Mesendoderm (in vitro differentiated cells): ENCODE results near the gene GNAZ.

Experiments
- DNase-seq: peaks from one replicate; pipeline ENCODE4 v3.0.0; 2013
- H2AK5ac ChIP-seq: 2 replicates; pipeline ENCODE4 v1.6.1; 2013; ENCODE audit warnings: low read length, inconsistent platforms
- H2BK120ac ChIP-seq: 2 replicates; pipeline ENCODE4 v1.6.1; 2013; ENCODE audit warnings: low read depth, mild to moderate bottlenecking, low read length, moderate library complexity, mixed read lengths
- H2BK15ac ChIP-seq: replicated peaks from 2 replicates; pipeline ENCODE4 v1.6.1; 2013; ENCODE audit warnings: low read depth, mild to moderate bottlenecking, moderate library complexity
- H2BK5ac ChIP-seq: 2 replicates; pipeline ENCODE4 v1.6.1; 2013; ENCODE audit warnings: low read length, inconsistent platforms
- H3K18ac ChIP-seq: 2 replicates; pipeline ENCODE4 v1.6.1; 2013; ENCODE audit warnings: mild to moderate bottlenecking, low read length, mixed read lengths
- H3K23ac ChIP-seq: one replicate; pipeline ENCODE4 v1.6.1; 2013; ENCODE audit warnings: low read length
- H3K27ac ChIP-seq: 2 replicates; pipeline ENCODE4 v1.5.1; 2013; ENCODE audit warnings: low read depth, mild to moderate bottlenecking, inconsistent platforms, low read length, moderate library complexity
- H3K27me3 ChIP-seq: 2 replicates; pipeline ENCODE4 v1.6.1; 2013; ENCODE audit warnings: low read length, control low read depth, mild to moderate bottlenecking, inconsistent platforms; ENCODE audit not compliant: insufficient read depth, poor library complexity
- H3K36me3 ChIP-seq: 2 replicates; pipeline ENCODE4 v1.6.1; 2013; ENCODE audit warnings: low read length, inconsistent platforms; ENCODE audit not compliant: control insufficient read depth, insufficient read depth
- H3K4ac ChIP-seq: one replicate; pipeline ENCODE4 v1.6.1; 2013; ENCODE audit warnings: low read depth, mild to moderate bottlenecking, low read length, moderate library complexity
- H3K4me1 ChIP-seq: 2 replicates; pipeline ENCODE4 v1.6.1; 2013; ENCODE audit warnings: low read depth, low read length, inconsistent platforms; ENCODE audit not compliant: control insufficient read depth
- H3K4me2 ChIP-seq: 2 replicates; pipeline ENCODE4 v1.6.1; 2013; ENCODE audit warnings: low read length
- H3K4me3 ChIP-seq: 2 replicates; pipeline ENCODE4 v1.5.1; 2013; ENCODE audit warnings: mild to moderate bottlenecking, low read length
- H3K56ac ChIP-seq: one replicate; pipeline ENCODE4 v1.6.1; 2013; ENCODE audit warnings: low read length
- H3K79me1 ChIP-seq: 2 replicates; pipeline ENCODE4 v1.6.1; 2013; ENCODE audit warnings: low read length, inconsistent platforms
- H3K79me2 ChIP-seq: 2 replicates; pipeline ENCODE4 v1.6.1; 2013; ENCODE audit warnings: mild to moderate bottlenecking, low read length; ENCODE audit not compliant: control insufficient read depth, insufficient read depth
- H3K9ac ChIP-seq: 2 replicates; pipeline ENCODE4 v1.6.1; 2013; ENCODE audit warnings: low read length, inconsistent platforms
- H4K5ac ChIP-seq: one replicate; pipeline ENCODE4 v1.6.1; 2013; ENCODE audit warnings: low read length
- H4K8ac ChIP-seq: one replicate; pipeline ENCODE4 v1.6.1; 2013; ENCODE audit warnings: low read depth, mild to moderate bottlenecking, control low read depth, low read length, moderate library complexity
- WGBS: extraction: QIAGEN DNeasy Blood & Tissue Kit; methylation state at CpG from one replicate; pipeline ENCODE4 v1.1.7; 2013; ENCODE audit warnings: low lambda C conversion rate, missing lambda C conversion rate; ENCODE audit not compliant: insufficient coverage; ENCODE audit errors: extremely low coverage; 5-methylcytosine and 5-hydroxymethylcytosine counted together

Gene GNAZ

DNA sequence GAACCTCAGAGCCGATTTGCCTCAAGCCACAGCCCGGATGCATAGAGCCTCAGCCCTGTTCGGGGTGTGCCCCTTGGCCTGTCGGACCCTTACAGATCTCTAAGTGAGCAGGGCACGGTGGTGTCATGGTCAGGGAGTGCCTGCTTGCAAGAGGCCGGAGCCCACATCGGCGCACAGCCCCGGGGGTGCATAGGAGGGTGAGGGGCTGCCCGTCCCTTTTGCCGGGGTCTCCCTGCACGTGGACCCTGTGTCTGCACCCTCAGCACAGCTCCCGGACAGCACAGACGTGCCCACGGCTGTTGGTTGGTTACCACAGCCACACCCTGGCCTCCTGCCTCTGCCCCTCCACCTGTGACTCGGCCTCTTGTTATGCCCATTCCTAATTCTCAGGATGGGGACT, 81.5 kb downstream of the GNAZ start:
- no peak for DNase-seq
- Histone ChIP-seq H3K56ac (no peak overlapping the region), H3K9ac (no peak overlapping the region), H2BK120ac (no peak overlapping the region), H2BK5ac (no peak overlapping the region), H3K79me2 (no peaks in the 10 kb centered on the region), H3K4me2 (no peak overlapping the region), H3K18ac (no peak overlapping the region), H2AK5ac (no peak overlapping the region), H3K27me3 (no peaks in the 10 kb centered on the region), H2BK15ac (no peak overlapping the region), H4K5ac (no peak overlapping the region), H3K27ac (no peak overlapping the region), H3K23ac (no peak overlapping the region), H3K79me1 (no peaks in the 10 kb centered on the region), H3K36me3 (no peaks in the 10 kb centered on the region), H3K4me3 (no peak overlapping the region), H3K4me1 (no peaks in the 10 kb centered on the region), H3K4ac (no peak overlapping the region), H4K8ac (no peak overlapping the region)
- no CpG with 5 or more reads among the region's 16 CpGs for WGBS

- no peak for DNase-seq
- Histone ChIP-seq H3K9ac (no peak overlapping the region), H3K27ac (no peak overlapping the region), H2AK5ac (no peak overlapping the region), H2BK5ac (no peak overlapping the region), H4K8ac (no peak overlapping the region), H3K79me2 (no peaks in the 10 kb centered on the region), H2BK120ac (no peak overlapping the region), H3K36me3 (no peaks in the 10 kb centered on the region), H3K4me1 (no peaks in the 10 kb centered on the region), H3K18ac (no peak overlapping the region), H3K4ac (no peak overlapping the region), H4K5ac (no peak overlapping the region), H3K4me3 (no peak overlapping the region), H3K56ac (no peak overlapping the region), H3K23ac (no peak overlapping the region), H2BK15ac (no peak overlapping the region), H3K79me1 (no peaks in the 10 kb centered on the region), H3K4me2 (no peak overlapping the region), H3K27me3 (no peaks in the 10 kb centered on the region)
- WGBS: no CpG with 5 or more reads among the region's 19 CpGs
Measured at GRCh38 chr22:23152238-23153114, 82.2 kb downstream of the GNAZ start.

DNA sequence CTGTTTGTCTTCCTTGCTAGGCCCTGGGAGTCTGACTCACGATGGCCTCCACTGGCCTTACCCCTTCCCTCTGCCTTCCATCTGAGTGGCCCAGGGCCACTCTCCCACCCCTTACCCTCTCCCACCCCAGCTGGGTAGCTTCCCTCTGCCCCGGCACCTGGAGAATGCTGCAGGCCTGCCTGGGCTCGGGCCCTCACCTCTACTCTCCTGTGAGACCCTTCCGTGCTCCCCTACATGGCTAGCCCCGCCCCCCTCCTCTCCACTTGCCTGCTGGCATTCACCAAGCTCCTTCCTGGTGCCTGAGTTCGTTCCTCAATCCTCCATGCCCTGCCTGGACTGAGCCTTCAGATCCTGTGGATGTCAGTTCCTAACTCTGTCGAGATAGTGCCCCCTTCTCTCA, 83.7 kb downstream of the GNAZ start:
- H3K4me2 ChIP-seq: no peak overlapping the region
- no peaks in the 10 kb centered on the region for H3K79me2 ChIP-seq
- H3K36me3 ChIP-seq: no peaks in the 10 kb centered on the region
- H2BK15ac ChIP-seq: no peak overlapping the region
- H3K23ac ChIP-seq: no peak overlapping the region
- H3K9ac ChIP-seq: no peak overlapping the region
- DNase-seq: no peak
- H4K8ac ChIP-seq: no peak overlapping the region
- no peak overlapping the region for H3K4me3 ChIP-seq
- no peak overlapping the region for H2AK5ac ChIP-seq
- H3K27me3 ChIP-seq: no peaks in the 10 kb centered on the region
- H3K18ac ChIP-seq: no peak overlapping the region
- WGBS: no CpG with 5 or more reads among the region's 7 CpGs
- no peak overlapping the region for H3K56ac ChIP-seq
- H4K5ac ChIP-seq: no peak overlapping the region
- no peak overlapping the region for H2BK120ac ChIP-seq
- H3K4ac ChIP-seq: no peak overlapping the region
- no peak overlapping the region for H3K27ac ChIP-seq
- no peaks in the 10 kb centered on the region for H3K79me1 ChIP-seq
- H3K4me1 ChIP-seq: peaks cover 3% of the 10 kb centered on the region
- H2BK5ac ChIP-seq: no peak overlapping the region

DNA sequence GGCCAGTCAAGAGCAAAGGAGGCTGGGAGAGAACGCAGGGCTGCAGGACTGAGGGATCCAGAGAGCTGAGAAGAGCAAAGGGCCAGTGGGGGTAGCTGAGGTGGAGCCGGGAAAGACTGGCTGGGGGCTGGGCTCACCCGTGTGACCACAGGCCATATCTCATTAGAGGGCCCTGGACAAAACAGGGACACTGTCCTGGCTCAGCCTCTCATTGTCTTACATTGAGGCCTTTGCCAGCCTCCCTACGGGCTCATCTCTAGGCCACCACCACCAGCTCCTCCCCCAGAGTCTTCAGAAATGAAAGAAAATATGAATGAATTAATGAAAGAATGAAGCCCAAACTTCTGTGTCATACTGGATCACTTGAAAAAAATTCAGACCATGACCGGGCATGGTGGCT, 84.1 kb downstream of the GNAZ start:
- H2BK15ac ChIP-seq: no peak overlapping the region
- H2BK5ac ChIP-seq: no peak overlapping the region
- no peak overlapping the region for H2BK120ac ChIP-seq
- DNase-seq: no peak
- no peaks in the 10 kb centered on the region for H3K27me3 ChIP-seq
- no peaks in the 10 kb centered on the region for H3K79me2 ChIP-seq
- no peak overlapping the region for H4K5ac ChIP-seq
- H3K4me3 ChIP-seq: no peak overlapping the region
- no peaks in the 10 kb centered on the region for H3K36me3 ChIP-seq
- H3K18ac ChIP-seq: no peak overlapping the region
- no peak overlapping the region for H3K9ac ChIP-seq
- no CpG with 5 or more reads among the region's 5 CpGs for WGBS
- H3K27ac ChIP-seq: no peak overlapping the region
- H3K4me1 ChIP-seq: peaks cover 3% of the 10 kb centered on the region
- no peak overlapping the region for H4K8ac ChIP-seq
- no peak overlapping the region for H3K4me2 ChIP-seq
- H3K79me1 ChIP-seq: no peaks in the 10 kb centered on the region
- no peak overlapping the region for H3K4ac ChIP-seq
- no peak overlapping the region for H3K56ac ChIP-seq
- H2AK5ac ChIP-seq: no peak overlapping the region
- H3K23ac ChIP-seq: no peak overlapping the region

DNA sequence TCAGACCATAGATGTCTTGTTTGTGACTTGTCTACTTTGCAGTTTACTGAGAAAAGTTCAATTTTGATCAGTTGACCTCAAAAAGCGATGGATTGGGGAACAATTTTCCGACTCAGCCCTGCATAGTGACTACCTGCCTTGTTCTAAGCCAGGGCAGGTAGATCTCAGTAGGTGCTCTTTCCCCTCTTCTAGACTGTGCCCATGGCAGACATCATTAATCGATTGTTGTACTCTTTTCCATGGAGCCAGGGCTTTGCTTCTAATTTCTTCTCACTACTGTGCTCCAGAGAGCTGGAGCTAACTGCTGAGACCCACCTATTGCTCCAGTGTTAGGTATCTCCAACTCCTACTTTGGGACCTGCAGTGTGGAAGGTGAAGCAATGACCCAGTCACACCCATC, 84.8 kb downstream of the GNAZ start:
- no peak overlapping the region for H3K4ac ChIP-seq
- H3K79me1 ChIP-seq: no peaks in the 10 kb centered on the region
- H3K18ac ChIP-seq: no peak overlapping the region
- H2AK5ac ChIP-seq: no peak overlapping the region
- no peak overlapping the region for H2BK120ac ChIP-seq
- no peak overlapping the region for H3K23ac ChIP-seq
- H3K4me3 ChIP-seq: no peak overlapping the region
- H3K9ac ChIP-seq: no peak overlapping the region
- H3K4me1 ChIP-seq: peaks cover 3% of the 10 kb centered on the region
- H2BK5ac ChIP-seq: no peak overlapping the region
- DNase-seq: no peak
- no peaks in the 10 kb centered on the region for H3K79me2 ChIP-seq
- no CpG with 5 or more reads among the region's 3 CpGs for WGBS
- H3K4me2 ChIP-seq: no peak overlapping the region
- H3K27me3 ChIP-seq: no peaks in the 10 kb centered on the region
- H3K27ac ChIP-seq: no peak overlapping the region
- no peak overlapping the region for H4K8ac ChIP-seq
- H4K5ac ChIP-seq: no peak overlapping the region
- no peaks in the 10 kb centered on the region for H3K36me3 ChIP-seq
- no peak overlapping the region for H3K56ac ChIP-seq
- H2BK15ac ChIP-seq: no peak overlapping the region

DNA sequence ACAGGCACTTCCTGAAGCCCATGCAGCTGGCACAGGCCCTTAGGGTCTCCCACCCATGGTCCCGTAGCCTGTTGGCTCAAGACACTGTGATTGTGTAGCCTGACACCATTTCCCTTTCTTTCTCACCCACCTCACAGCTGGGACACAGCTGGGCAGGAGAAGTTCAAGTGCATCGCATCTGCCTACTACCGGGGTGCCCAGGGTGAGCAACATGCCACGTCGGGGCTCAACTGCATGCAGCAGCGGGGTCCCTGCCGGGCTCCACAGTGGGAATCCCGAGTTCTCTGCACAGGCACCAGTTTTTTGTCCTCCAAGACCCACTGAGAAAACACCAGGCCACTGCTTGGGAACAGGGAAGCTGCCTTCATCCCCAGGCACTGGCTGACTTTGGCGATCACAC, 85.5 kb downstream of the GNAZ start:
- Histone ChIP-seq H2BK15ac (no peak overlapping the region), H3K79me1 (no peaks in the 10 kb centered on the region), H3K27me3 (no peaks in the 10 kb centered on the region), H2AK5ac (no peak overlapping the region), H3K79me2 (no peaks in the 10 kb centered on the region), H3K18ac (no peak overlapping the region), H3K23ac (no peak overlapping the region), H3K9ac (no peak overlapping the region), H3K4me2 (no peak overlapping the region), H3K4me3 (no peak overlapping the region), H3K27ac (no peak overlapping the region), H2BK120ac (no peak overlapping the region), H4K5ac (no peak overlapping the region), H3K4me1 (peaks cover 3% of the 10 kb centered on the region), H4K8ac (no peak overlapping the region), H3K4ac (no peak overlapping the region), H2BK5ac (no peak overlapping the region), H3K36me3 (no peaks in the 10 kb centered on the region), H3K56ac (no peak overlapping the region)
- WGBS: no CpG with 5 or more reads among the region's 9 CpGs
- no peak for DNase-seq
